ENCODE results near the gene HIPK2. TPM values are rescaled to one million over a fixed set of nuclear protein-coding genes. Genes with fewer than 3 reads are reported as not detected.

The HIPK2 gene
- total RNA-seq, 1 donor from 2014 or later, result 65.2 TPM

- DNase-seq (ENCODE audit: low spot score) (no peak), ATAC-seq (no peak)
- intact Hi-C loops (cut with DNase I), result no loop called here
Observed at GRCh38 chr7:139741239-139741638, 36.6 kb downstream of the HIPK2 start.

GRCh38 chr7:139739863-139740597, 37.8 kb downstream of the HIPK2 start:
- DNase-seq (ENCODE audit: low spot score), result no peak
- no peak for ATAC-seq
- intact Hi-C loops (cut with DNase I), result no loop called here

GRCh38 chr7:139738772-139739171, 39.0 kb downstream of the HIPK2 start:
- intact Hi-C loops (cut with DNase I), result no loop called here
- ATAC-seq, result no peak
- no peak for DNase-seq (ENCODE audit: low spot score)

- DNase-seq (ENCODE audit: low spot score) (no peak), ATAC-seq (no peak)
- intact Hi-C loops (cut with DNase I), result no loop called here
Observed at GRCh38 chr7:139738101-139738489, 39.7 kb downstream of the HIPK2 start.

DNA sequence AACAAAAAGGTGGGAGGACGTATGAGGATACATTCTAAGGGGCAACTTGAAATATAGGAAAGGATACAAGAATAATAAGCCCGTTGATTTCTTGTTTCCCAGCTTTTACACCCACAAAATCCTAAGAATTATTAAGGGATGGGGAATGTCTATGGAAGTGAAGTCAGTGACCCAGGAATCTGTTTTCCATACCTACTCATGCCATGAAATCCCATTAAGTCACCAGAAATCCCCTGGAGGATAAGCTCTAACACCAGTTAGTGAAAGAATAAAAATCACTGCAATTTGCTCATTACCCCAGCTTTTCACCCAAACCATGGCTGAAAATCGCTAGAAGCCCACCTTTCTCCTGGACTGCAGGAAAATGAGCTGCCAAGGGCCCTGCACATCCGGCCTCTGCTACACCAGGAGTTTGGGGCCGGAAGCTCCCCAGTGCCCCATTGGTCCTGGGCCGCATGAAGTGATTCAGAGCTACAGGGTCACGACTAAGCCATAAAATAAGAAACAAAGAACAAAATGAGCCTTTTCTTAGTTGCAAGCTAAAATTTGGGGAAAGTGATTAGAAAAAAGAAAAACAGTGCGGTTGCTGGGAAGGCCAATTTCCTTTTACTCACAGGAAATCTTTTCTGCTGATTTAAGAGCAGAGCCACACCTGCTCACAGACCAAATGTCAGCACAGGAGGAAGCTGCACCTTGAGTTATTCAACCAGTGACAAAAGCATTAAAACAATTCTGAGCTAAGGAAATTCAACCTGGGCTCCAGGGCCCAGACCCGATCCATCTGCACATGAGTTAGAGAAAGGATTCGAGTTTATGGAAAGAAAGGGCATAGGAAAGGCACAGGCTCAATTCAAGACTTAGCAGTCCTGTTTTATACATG, 40.3 kb downstream of the HIPK2 start:
- intact Hi-C loops (cut with DNase I), result no loop called here
- DNase-seq (ENCODE audit: low spot score) (no peak), ATAC-seq (no peak)

GRCh38 chr7:139735912-139736595, 41.7 kb downstream of the HIPK2 start:
- intact Hi-C loops (cut with DNase I), result no loop called here
- DNase-seq (ENCODE audit: low spot score), result no peak
- ATAC-seq, result no peak

DNA sequence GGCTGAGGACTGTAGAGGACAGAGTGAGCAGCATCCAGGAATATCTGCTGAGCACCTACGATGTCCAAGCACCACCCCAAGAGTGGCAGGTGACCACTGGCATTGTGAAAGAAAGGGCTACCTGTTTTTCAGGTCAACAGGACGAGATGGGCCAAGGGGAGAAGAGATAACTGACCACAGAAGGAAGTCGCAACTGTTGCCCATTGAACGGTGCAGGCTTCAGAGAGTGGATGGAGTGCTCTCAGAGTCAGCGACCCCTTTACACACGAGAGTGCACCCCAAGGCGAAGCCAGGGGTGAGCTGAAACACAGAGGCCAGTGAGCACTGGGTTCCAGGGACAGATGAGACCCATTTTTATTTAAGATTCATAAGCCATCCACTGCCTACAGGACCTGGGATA, 42.3 kb downstream of the HIPK2 start:
- ATAC-seq (no peak), DNase-seq (ENCODE audit: low spot score) (no peak)

GRCh38 chr7:139734395-139734794, 43.4 kb downstream of the HIPK2 start:
- DNase-seq (ENCODE audit: low spot score) (no peak), ATAC-seq (peak; percentile 79)
- intact Hi-C loops (cut with DNase I), result no loop called here

More for the DNA sequence above, 42.3 kb downstream of the HIPK2 start:
- intact Hi-C loops (cut with DNase I), result no loop called here

- ATAC-seq (no peak), DNase-seq (ENCODE audit: low spot score) (no peak)
- intact Hi-C loops (cut with DNase I), result no loop called here
Observed at GRCh38 chr7:139733751-139734150, 44.0 kb downstream of the HIPK2 start.

DNA sequence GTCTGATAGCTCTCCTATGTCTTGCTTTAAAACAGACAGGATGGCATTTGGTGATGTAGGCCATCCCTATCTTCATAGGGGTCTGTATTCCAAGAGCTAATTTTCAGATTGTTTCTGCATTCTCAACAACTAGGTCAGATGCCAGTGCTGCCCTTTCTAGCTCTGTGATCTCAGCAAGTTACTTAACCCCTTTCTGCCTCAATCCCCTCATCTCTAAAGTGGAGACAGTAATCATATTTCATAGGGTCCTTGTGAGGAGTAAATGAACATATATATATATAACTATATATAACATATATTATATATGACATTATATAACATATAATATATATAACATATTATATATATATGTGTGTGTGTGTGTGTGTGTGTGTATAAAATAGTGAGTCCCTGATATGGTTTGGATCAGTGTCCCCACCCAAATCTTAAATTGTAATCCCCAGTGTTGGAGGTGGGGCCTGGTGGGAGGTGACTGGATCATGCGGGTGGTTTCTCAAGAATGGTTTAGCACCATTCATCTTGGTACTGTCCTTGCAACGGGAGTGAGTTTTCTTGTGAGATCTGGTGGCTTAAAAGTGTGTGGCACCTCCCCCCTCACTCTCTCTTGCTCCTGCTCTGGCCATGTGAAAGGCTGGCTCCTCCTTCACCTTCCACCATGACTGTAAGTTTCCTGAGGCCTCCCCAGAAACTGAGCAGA, 45.2 kb downstream of the HIPK2 start:
- no peak for DNase-seq (ENCODE audit: low spot score)
- ATAC-seq, result peak; percentile 25
- intact Hi-C loops (cut with DNase I), result no loop called here

- ATAC-seq (peak; percentile 79), DNase-seq (ENCODE audit: low spot score) (peak; percentile 83)
- intact Hi-C loops (cut with DNase I), result no loop called here
Observed at GRCh38 chr7:139731802-139732470, 45.9 kb downstream of the HIPK2 start.

- DNase-seq (ENCODE audit: low spot score) (no peak), ATAC-seq (no peak)
- intact Hi-C loops (cut with DNase I), result no loop called here
Observed at GRCh38 chr7:139730746-139731612, 46.8 kb downstream of the HIPK2 start.

DNA sequence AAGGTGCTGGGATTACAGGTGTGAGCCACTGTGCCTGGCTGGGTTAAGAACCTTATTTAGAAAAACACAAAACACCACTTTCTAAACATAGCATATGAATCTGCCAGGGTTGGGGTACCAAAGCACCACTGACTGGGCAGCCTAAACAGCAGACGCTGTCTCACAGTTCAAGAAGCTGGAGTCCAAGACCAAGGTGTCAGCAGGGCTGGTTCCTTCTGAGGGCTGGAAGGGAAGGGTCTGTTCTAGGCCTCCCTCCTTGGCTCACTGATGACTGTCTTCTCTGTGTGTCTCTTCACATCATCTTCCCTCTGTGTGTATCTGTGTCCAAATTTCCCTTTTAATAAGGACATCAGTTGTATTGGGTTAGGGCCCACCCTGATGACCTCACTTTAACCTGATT, 49.6 kb downstream of the HIPK2 start:
- DNase-seq (ENCODE audit: low spot score), result no peak
- ATAC-seq, result no peak
- intact Hi-C loops (cut with DNase I), result no loop called here

DNA sequence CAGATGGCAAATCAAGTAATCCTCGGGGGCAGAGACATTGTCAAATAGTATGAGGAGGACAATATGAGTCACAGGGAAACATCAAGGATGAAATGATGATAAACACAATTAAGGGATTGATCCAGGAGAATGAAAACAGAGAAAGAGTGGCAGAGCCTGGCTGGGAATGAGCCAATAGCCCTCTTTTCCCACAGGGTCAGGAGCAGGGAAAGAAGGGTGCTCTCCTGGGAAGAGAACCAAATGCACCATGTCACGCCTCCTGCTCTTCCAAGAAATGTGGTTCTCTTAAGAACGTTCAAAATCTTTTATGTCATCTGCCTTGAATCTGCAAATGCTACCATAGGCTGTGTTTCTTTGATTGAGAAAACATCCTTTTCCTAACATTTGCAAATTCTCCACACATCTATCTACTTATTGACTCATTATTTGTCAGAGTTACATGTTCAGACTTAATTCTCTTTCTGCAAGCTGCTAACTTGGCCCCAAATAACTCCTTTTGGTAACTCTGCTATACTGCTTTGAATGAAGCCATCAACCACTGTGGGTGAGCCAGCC, 50.6 kb downstream of the HIPK2 start:
- no peak for ATAC-seq
- intact Hi-C loops (cut with DNase I), result no loop called here
- DNase-seq (ENCODE audit: low spot score), result no peak

DNA sequence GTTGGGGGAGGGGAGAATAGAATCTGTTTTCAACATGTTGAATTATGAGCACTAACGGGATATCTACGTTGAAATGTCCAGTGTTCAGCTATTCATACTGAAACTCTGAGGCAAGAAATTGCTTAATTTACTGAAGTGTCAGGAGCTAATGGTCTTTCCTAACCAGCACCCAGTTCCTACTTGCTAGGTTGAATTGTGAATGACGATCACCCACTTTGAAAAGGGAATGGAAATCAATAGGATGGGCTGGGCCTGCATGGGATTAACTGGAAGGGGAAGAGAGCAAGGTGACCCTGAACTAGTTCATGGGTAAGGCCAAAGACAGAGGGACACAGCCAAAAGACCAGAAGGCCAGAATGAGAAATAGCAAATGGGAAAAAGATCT, 51.3 kb downstream of the HIPK2 start:
- intact Hi-C loops (cut with DNase I), result no loop called here
- DNase-seq (ENCODE audit: low spot score) (no peak), ATAC-seq (no peak)

GRCh38 chr7:139725858-139726484, 51.8 kb downstream of the HIPK2 start:
- intact Hi-C loops (cut with DNase I), result no loop called here
- ATAC-seq (no peak), DNase-seq (ENCODE audit: low spot score) (no peak)

- intact Hi-C loops (cut with DNase I), result no loop called here
- DNase-seq (ENCODE audit: low spot score) (no peak), ATAC-seq (no peak)
Observed at GRCh38 chr7:139725077-139725476, 52.7 kb downstream of the HIPK2 start.
